SK-MEL-5 (cell line): ENCODE results near the gene SMIM35. TPM values are rescaled to one million over a fixed set of nuclear protein-coding genes. Genes with fewer than 3 reads are reported as not detected.
"Not testable (repeated sequence)": the region's sequence is repeated elsewhere in the genome, so short reads cannot be mapped to it uniquely, and the experiment has no call there.

Experiments
- DNase-seq: peaks from one replicate; pipeline ENCODE4 v3.0.0-alpha.2; 2016; ENCODE audit warnings: low read depth, low spot score
- in situ Hi-C: cut with HindIII; loops from 2 replicates; pipeline ENCODE4 v1.10.0; 2016; ENCODE audit warnings: low sequenced_read_pairs, high pct_unique_total_duplicates, low pct_unique_long_range_greater_than_20kb
- total RNA-seq: library from RNA; depleted of rRNA; stranded (reverse); fragments of >200 nt; shearing (Covaris generic); gene quantifications from 2 replicates; pipeline ENCODE4 v1.2.3, GENCODE V29; 2014

The SMIM35 gene
- total RNA-seq, 1 experiment from 2014 or later, result not detected

- in situ Hi-C loops, result no loop called here
- DNase-seq, result no peak
Measured at GRCh38 chr11:118067006-118067405, 19.8 kb downstream of the SMIM35 start.

GRCh38 chr11:118065384-118065783, 21.4 kb downstream of the SMIM35 start:
- in situ Hi-C loops, result no loop called here
- no peak for DNase-seq

GRCh38 chr11:118064956-118065355, 21.8 kb downstream of the SMIM35 start:
- no peak for DNase-seq
- in situ Hi-C loops, result no loop called here

GRCh38 chr11:118062631-118063030, 24.1 kb downstream of the SMIM35 start:
- in situ Hi-C loops, DNase-seq: not testable (repeated sequence)

GRCh38 chr11:118062181-118062580, 24.6 kb downstream of the SMIM35 start:
- DNase-seq, in situ Hi-C loops: not testable (repeated sequence)

GRCh38 chr11:118061586-118062125, 25.1 kb downstream of the SMIM35 start:
- in situ Hi-C loops, result no loop called here
- no peak for DNase-seq

- in situ Hi-C loops, result no loop called here
- DNase-seq, result no peak
Measured at GRCh38 chr11:118060869-118061268, 25.9 kb downstream of the SMIM35 start.

GRCh38 chr11:118060081-118060661, 26.6 kb downstream of the SMIM35 start:
- in situ Hi-C loops, result no loop called here
- DNase-seq, result no peak

- DNase-seq, result no peak
- in situ Hi-C loops, result no loop called here
Measured at GRCh38 chr11:118059246-118059940, 27.4 kb downstream of the SMIM35 start.

- in situ Hi-C loops, result no loop called here
- DNase-seq, result no peak
Measured at GRCh38 chr11:118058311-118059245, 28.2 kb downstream of the SMIM35 start.

- in situ Hi-C loops, result no loop called here
- DNase-seq, result no peak
Measured at GRCh38 chr11:118057251-118058145, 29.3 kb downstream of the SMIM35 start.

- in situ Hi-C loops, result no loop called here
- DNase-seq, result no peak
Measured at GRCh38 chr11:118056806-118057205, 30.0 kb downstream of the SMIM35 start.

- in situ Hi-C loops, result no loop called here
- DNase-seq, result no peak
Measured at GRCh38 chr11:118055966-118056365, 30.8 kb downstream of the SMIM35 start.

- in situ Hi-C loops, result no loop called here
- no peak for DNase-seq
Measured at GRCh38 chr11:118054712-118055640, 31.8 kb downstream of the SMIM35 start.

GRCh38 chr11:118052581-118053206, 34.1 kb downstream of the SMIM35 start:
- DNase-seq, result no peak
- in situ Hi-C loops, result no loop called here
